ENCODE results near the gene PCDH18. TPM values are rescaled to one million over a fixed set of nuclear protein-coding genes. Genes with fewer than 3 reads are reported as not detected.

The PCDH18 gene
- total RNA-seq, 4 donors from 2014 or later: 64.1 to 169 (median 108) TPM

DNA sequence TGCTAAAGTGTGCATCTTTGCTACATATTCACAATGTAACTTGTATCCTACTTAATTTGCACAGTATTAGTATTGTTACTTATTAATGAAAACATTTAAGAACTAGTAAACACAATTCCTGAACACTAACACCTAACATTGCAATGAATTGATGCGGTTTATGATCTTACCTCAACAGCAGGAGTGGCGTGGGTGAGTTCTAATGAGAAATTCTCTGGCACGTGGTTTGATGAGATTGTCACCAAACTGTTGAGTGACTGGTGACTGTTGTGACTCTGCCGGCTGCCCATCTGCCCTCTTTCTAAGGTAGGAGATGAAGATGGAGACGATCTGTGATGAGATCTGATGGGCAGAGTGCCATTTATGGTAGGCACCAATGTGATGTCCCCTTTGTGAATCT lies 2.9 kb downstream of the PCDH18 start:
- TF ChIP-seq, protein P1, sequence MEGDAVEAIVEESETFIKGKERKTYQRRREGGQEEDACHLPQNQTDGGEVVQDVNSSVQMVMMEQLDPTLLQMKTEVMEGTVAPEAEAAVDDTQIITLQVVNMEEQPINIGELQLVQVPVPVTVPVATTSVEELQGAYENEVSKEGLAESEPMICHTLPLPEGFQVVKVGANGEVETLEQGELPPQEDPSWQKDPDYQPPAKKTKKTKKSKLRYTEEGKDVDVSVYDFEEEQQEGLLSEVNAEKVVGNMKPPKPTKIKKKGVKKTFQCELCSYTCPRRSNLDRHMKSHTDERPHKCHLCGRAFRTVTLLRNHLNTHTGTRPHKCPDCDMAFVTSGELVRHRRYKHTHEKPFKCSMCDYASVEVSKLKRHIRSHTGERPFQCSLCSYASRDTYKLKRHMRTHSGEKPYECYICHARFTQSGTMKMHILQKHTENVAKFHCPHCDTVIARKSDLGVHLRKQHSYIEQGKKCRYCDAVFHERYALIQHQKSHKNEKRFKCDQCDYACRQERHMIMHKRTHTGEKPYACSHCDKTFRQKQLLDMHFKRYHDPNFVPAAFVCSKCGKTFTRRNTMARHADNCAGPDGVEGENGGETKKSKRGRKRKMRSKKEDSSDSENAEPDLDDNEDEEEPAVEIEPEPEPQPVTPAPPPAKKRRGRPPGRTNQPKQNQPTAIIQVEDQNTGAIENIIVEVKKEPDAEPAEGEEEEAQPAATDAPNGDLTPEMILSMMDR (IDR thresholded peaks at IDR 0.05; ENCODE audit: low read depth): no peak

DNA sequence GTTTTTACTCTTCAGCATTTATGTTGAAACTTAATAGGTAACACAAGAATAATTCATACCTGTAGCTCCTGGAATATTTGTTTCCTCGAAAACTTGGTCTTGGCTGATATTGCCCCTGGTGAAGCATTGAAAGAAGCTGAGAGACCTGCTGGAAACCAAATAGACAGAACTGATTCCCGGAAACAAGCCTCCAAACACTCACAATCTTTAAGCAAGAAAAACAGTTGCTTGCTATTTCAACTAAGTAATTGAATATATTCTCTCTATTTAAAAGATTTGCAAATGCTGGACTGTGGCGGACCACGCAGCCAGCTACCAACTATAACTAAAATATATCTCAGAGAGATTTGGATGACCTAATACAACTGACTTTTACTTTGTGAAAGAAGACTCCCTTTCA lies 3.6 kb downstream of the PCDH18 start:
- TF ChIP-seq, protein P1 (IDR thresholded peaks at IDR 0.05; ENCODE audit: low read depth): no peak

DNA sequence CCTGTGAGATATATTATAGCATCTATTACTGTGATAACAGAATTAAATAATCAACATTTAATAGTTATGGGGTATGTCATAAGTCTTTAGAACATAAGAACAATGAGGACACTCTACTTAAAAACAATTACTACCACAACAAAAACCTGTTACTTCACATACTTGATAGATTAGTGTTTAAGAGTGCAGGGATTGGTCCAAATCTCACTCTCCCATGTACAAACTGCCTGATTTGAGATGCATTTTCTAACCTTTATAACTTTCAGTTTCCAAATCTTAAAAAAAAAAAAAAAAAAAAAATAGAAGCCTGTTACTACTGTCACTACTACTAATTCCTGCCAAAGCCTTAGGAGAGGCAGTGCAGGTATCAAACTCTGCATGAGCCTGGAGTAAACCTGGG lies 5.6 kb downstream of the PCDH18 start:
- TF ChIP-seq, protein P1 (IDR thresholded peaks at IDR 0.05; ENCODE audit: low read depth): no peak

DNA sequence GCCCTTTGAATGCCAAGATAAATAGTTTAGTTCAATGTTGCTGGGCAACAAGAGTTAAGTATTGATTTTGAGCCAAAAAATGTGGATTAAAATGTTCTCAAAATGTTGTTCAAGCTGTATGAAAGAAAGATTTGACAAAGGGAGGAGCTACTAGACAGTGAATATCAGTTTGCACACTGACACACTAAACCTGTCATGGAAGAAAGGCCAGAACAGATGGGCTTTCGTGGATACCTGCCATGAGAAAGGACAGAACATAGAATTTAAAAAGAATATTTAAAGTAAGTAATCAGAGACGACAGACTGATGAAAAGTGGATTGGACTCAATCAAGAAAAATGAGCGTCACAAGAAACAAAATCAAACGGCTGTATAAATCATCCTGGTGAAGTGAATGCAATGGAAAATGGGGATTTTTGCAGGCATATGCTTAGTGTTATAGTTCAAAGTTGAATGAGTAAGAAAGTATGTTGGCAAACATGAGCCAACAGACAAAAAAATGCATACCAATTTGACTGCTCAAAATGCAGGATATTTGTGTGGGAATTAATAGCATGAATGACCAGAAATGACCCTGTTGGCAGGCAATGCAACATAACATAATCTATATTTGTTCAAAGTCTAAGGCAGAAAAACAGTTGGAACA lies 7.4 kb downstream of the PCDH18 start:
- TF ChIP-seq, protein P1 (IDR thresholded peaks at IDR 0.05; ENCODE audit: low read depth): no peak

DNA sequence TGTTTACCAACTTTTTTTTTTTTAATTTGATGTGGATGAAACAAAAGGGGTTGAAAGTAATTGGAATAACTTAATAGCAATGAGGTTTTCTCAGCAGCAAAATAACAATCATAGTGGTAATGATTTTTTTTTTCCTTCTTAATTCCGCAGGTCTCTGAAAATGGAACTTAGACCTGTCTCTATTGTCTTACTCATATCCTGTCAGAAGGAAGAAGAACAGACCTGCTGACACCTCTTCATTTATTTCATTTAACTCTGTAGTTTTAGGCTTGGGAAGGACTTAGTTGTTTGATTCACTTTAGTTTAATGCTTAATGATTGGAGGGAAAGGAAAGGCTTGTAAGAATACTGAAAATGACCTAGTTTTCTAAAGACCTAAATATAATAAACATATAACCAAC lies 9.0 kb downstream of the PCDH18 start:
- TF ChIP-seq, protein P1 (IDR thresholded peaks at IDR 0.05; ENCODE audit: low read depth): no peak

DNA sequence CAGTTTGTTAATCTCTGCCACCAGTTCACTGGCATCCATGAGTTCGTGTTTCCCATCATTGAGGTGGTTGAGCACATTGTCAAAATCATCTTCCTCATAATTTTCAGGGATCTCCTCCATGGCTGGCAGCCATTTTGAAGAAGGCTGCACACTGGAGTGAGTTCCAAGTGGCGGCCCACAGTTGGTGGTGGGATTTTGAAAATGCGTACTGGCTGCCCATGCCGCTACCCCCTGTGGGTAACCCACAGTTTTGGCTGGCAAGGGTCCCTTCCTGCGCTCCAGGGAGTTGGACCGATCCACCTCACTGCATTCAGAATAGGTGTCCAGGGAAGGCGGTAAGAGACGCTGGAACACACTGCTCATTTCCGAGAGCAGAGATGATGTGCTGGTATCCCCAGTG lies 11.2 kb downstream of the PCDH18 start:
- TF ChIP-seq, protein P1 (IDR thresholded peaks at IDR 0.05; ENCODE audit: low read depth): no peak

DNA sequence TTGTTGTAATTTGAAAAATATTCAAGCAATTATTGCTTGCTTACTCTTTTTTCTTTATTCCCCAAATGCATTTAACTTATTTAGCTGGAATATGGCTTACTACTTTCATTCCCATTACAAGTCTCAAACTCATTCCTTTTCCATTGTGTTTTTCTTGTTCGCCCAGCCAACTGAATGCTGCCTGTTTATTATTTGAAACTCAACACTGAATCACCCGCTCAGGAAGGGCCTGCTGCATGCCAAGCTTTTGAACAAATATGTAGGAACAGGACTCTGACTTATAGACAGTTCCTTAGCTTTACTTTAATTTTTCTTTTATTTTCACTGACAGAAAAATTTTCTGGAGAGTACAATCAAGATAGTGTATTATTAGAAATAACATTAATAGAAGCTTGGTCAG lies 12.9 kb downstream of the PCDH18 start:
- TF ChIP-seq, protein P1 (IDR thresholded peaks at IDR 0.05; ENCODE audit: low read depth): no peak
